ENCODE results near the gene DNAH17. TPM values are rescaled to one million over a fixed set of nuclear protein-coding genes. Genes with fewer than 3 reads are reported as not detected.

The DNAH17 gene
- total RNA-seq, 1 donor = not detected

DNA sequence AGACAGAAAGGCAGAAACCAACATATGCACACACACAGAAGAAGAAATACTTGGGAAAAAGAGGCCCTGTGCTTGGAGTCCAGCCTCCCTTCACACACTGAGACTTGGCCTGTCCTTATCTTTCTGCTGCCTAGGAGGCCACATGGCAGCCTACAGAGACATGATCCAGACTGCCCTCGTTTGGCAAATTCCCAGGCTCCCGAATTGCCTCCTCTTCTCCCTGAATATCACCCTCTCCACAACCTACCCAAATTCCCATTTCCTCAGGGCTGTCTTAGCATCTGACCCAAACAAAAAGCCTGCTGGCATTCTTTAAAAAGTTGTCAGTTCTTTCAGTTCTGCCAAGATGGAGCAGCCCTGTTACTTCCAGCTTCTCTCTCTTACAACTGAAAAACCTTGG lies 59.8 kb downstream of the DNAH17 start:
- H3K4me3 ChIP-seq (ENCODE audit: low read depth, low read length) = no peak overlapping the region
- TF ChIP-seq, protein P1, sequence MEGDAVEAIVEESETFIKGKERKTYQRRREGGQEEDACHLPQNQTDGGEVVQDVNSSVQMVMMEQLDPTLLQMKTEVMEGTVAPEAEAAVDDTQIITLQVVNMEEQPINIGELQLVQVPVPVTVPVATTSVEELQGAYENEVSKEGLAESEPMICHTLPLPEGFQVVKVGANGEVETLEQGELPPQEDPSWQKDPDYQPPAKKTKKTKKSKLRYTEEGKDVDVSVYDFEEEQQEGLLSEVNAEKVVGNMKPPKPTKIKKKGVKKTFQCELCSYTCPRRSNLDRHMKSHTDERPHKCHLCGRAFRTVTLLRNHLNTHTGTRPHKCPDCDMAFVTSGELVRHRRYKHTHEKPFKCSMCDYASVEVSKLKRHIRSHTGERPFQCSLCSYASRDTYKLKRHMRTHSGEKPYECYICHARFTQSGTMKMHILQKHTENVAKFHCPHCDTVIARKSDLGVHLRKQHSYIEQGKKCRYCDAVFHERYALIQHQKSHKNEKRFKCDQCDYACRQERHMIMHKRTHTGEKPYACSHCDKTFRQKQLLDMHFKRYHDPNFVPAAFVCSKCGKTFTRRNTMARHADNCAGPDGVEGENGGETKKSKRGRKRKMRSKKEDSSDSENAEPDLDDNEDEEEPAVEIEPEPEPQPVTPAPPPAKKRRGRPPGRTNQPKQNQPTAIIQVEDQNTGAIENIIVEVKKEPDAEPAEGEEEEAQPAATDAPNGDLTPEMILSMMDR (IDR thresholded peaks at IDR 0.05; ENCODE audit: insufficient read depth, low read depth, low read length) = no peak
- peak; percentile 57 for DNase-seq (ENCODE audit: low read depth)

DNA sequence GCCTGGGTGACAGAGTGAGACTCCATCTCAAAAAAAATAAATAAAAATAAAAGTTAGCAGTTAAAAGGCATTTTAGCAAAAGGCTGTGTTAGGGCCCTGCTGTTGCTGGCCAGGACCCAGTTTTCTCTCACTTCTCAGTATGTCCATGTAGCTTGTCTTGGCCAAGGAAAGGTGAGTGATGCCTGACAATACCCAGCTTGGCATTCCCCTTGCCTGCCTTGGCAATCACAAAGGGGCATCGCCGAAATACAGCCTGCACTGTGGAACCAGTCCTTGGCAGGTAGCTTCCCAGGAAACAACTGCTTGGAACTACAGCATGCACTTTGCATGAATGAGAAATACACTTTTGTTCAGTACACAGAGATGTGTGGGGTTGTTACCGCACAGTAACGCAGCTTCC lies 61.7 kb downstream of the DNAH17 start:
- no peak for DNase-seq (ENCODE audit: low read depth)
- no peak overlapping the region for H3K4me3 ChIP-seq (ENCODE audit: low read depth, low read length)
- TF ChIP-seq, protein P1 (IDR thresholded peaks at IDR 0.05; ENCODE audit: insufficient read depth, low read depth, low read length) = no peak

DNA sequence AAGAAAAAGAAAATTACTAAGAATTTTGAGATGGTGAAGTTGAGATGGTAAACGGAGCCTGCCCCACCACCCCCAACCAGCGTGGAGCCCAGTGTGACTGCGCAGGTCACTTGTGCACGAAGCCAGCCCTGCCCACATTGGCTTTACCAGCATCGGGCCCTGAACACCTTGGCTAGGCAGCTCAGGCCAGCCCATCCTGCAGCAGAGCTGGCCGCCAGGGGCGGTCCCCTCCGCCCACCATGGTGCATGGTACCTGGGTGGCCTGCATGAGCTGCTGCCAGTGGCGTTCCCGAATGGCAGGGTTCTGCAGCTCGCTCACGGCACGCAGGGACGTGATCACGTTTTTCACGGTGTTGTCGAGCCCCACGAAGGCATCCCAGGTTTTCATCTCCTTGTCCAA lies 62.7 kb downstream of the DNAH17 start:
- TF ChIP-seq, protein P1 (IDR thresholded peaks at IDR 0.05; ENCODE audit: insufficient read depth, low read depth, low read length) = no peak
- DNase-seq (ENCODE audit: low read depth) = no peak
- no peak overlapping the region for H3K4me3 ChIP-seq (ENCODE audit: low read depth, low read length)

DNA sequence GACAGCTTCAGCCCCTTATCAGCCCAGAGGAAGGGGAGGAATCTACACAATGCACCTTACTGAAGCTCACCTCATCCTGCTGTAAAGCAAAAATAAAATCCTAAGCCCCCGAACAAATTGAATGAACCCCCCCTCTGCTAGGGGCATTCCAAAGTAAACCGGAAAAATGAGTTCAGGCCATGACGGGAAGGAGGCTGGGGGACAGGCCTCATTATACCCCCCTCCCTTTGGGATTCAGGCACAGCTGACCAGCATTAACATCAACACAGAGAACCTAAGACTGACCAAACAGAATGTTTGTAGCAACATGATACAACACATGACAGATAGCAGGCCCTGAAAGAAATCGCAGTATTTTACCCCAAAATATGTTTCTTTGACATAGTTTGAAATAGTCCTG lies 64.2 kb downstream of the DNAH17 start:
- TF ChIP-seq, protein P1 (IDR thresholded peaks at IDR 0.05; ENCODE audit: insufficient read depth, low read depth, low read length) = no peak
- no peak overlapping the region for H3K4me3 ChIP-seq (ENCODE audit: low read depth, low read length)
- no peak for DNase-seq (ENCODE audit: low read depth)

DNA sequence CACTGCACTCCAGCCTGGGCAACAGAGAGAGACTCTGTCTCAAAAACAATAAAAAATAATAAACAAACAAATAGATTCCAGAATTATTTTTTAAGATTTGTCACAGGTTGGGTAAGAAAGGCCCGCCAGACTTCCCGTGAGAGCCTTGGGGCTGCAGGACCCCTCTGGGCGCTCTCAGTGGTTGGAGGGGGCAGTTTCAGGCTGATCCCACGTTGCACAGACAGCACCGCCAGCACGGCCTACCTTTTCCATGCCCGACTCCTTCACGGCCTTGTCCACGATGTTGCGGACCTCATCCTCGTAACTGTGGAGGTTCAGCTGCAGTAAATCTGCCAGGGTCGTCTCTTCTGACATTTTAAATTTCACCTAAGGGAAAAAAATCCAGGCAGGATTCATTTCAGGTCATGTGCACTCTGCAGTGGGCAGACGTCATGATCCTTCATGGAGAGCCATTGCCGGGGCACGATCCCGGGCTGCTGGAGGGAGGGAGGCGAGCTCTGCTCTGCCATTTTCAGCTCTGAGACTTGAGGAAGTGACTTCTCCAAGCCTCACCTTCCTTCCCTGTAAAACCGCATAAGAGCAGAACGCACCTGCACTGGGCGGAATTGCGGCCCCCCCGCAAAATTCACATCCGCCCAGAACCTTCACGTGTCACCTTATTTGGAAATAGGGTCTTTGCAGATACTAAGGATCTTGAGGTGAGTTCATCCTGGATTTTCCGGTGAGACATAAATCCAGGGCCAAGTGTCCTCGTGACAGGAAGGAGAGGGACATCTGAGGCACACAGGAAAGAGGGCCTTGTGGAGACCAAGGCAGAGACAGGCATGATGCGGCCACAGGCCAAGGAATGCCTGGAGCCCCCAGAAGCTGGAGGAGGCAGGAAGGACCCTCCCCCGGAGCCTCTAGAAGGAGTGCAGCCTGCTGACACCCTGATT lies 66.8 kb downstream of the DNAH17 start:
- no peak overlapping the region for H3K4me3 ChIP-seq (ENCODE audit: low read depth, low read length)
- DNase-seq (ENCODE audit: low read depth) = no peak
- TF ChIP-seq, protein P1 (IDR thresholded peaks at IDR 0.05; ENCODE audit: insufficient read depth, low read depth, low read length) = no peak

DNA sequence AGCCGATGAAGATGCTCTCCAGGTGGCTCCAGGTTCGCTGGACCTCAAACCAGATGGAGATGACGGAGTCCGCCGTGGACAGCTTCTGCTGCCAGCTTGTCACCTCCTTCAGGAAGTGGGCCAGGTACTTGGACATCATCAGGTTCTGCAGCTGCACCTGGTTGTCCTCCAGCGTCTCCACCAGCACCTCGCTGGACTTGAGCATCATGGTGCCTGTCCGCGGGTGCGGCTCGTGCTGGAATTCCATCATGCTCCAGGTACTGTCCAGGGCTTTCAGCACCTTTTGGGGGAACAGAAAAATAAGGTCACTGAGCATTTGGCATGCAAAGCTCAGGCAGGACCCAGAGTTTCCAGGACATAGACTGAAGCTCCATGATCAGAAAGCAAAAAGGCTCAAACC lies 69.7 kb downstream of the DNAH17 start:
- TF ChIP-seq, protein P1 (IDR thresholded peaks at IDR 0.05; ENCODE audit: insufficient read depth, low read depth, low read length) = no peak
- DNase-seq (ENCODE audit: low read depth) = no peak
- no peak overlapping the region for H3K4me3 ChIP-seq (ENCODE audit: low read depth, low read length)

Measured in fibroblast of villous mesenchyme (primary cell).